Panc1 (cell line): ENCODE data around the gene CLDN11. TPM values are rescaled to one million over a fixed set of nuclear protein-coding genes. Genes with fewer than 3 reads are reported as not detected.

ENCODE experiments used
- ATAC-seq: fragments of 200-7000 bp; cut with Tn5 transposase; 2 replicates; pipeline ENCODE4 v1.9.1; 2020; ENCODE audit warnings: mild to moderate bottlenecking, moderate library complexity
- BruUV-seq: library from RNA; stranded (reverse); fragments of 400-500 nt; replicated peaks from 2 replicates; lab custom pipeline; 2021; lab: Mats Ljungman, UMichigan
- CTCF ChIA-PET: fragments of 300-600 bp; sonication (Branson Sonifier 250); formaldehyde crosslinking; loops from one replicate; lab custom pipeline; 2022; ENCODE audit warnings: antibody characterized with exemption; lab: Charles Lee
- POLR2A ChIA-PET: fragments of 300-600 bp; sonication (Branson Sonifier 250); formaldehyde crosslinking; loops from one replicate; lab custom pipeline; 2022; ENCODE audit warnings: antibody characterized with exemption; lab: Charles Lee
- DNase-seq: peaks from one replicate; pipeline ENCODE4 v3.0.0-alpha.2; 2010; ENCODE audit warnings: low read depth, low spot score
- H3K27ac ChIP-seq: 2 replicates; pipeline ENCODE4 v1.5.1; 2011; ENCODE audit warnings: mild to moderate bottlenecking, low read length, inconsistent platforms
- H3K27me3 ChIP-seq: fragments of 200-500 bp; sonication (Bioruptor generic); 2 replicates; pipeline ENCODE4 v1.6.0; 2014; ENCODE audit warnings: low read length, inconsistent platforms; ENCODE audit not compliant: control insufficient read depth, insufficient read depth
- H3K36me3 ChIP-seq: fragments of 200-500 bp; sonication (Bioruptor generic); 2 replicates; pipeline ENCODE4 v1.5.1; 2014; ENCODE audit warnings: inconsistent platforms, mild to moderate bottlenecking, low read length, moderate library complexity; ENCODE audit not compliant: control insufficient read depth, insufficient read depth
- H3K4me1 ChIP-seq: 2 replicates; pipeline ENCODE4 v1.5.1; 2011; ENCODE audit warnings: inconsistent platforms, mild to moderate bottlenecking, low read length, moderate library complexity; ENCODE audit not compliant: control insufficient read depth, insufficient read depth
- H3K4me3 ChIP-seq, 2 experiments: 2 replicates each; pipeline ENCODE4 v1.5.1; 2011 to 2012; ENCODE audit warnings: low read depth in 2 of 2, low read length in 2 of 2, mild to moderate bottlenecking in 2 of 2, inconsistent platforms in 1 of 2, moderate library complexity in 1 of 2
- H3K9me3 ChIP-seq: fragments of 200-500 bp; sonication (Bioruptor generic); 2 replicates; pipeline ENCODE4 v1.5.1; 2014; ENCODE audit warnings: low read depth, mild to moderate bottlenecking, inconsistent platforms, low read length, moderate library complexity; ENCODE audit not compliant: control insufficient read depth, insufficient read depth
- POLR2AphosphoS5 ChIP-seq: IDR thresholded peaks from 2 replicates; pipeline ENCODE4 v1.6.1; 2012; ENCODE audit warnings: mild to moderate bottlenecking, low read depth, low read length, moderate library complexity
- SIN3A ChIP-seq: IDR thresholded peaks from 2 replicates; pipeline ENCODE4 v1.6.1; 2012; ENCODE audit warnings: low read depth, mild to moderate bottlenecking, low read length, moderate library complexity, borderline replicate concordance; ENCODE audit not compliant: insufficient read depth
- TCF7L2 ChIP-seq: IDR thresholded peaks from 2 replicates; pipeline ENCODE4 v1.6.1; 2011; ENCODE audit warnings: mild to moderate bottlenecking, low read depth, low read length, inconsistent platforms
- in situ Hi-C: cut with HindIII; loops from 2 replicates; pipeline ENCODE4 v1.10.0; 2016; ENCODE audit warnings: low sequenced_read_pairs, low pct_unique_long_range_greater_than_20kb
- intact Hi-C: fragments of 100-400 bp; cut with micrococcal nuclease; formaldehyde crosslinking; loops from one replicate; pipeline ENCODE4 v1.10.0; 2022; ENCODE audit not compliant: unreplicated experiment
- total RNA-seq: library from RNA; stranded (reverse); gene quantifications from one replicate; pipeline ENCODE4 v1.2.1, GENCODE V29; 2021; ENCODE audit not compliant: unreplicated experiment
- TF ChIP-seq, protein P1 (sequence below): fragments of 450-650 bp; IDR thresholded peaks from 2 replicates; pipeline ENCODE4 v1.5.1; 2017; ENCODE audit warnings: mild to moderate bottlenecking
- TF ChIP-seq, protein P2 (sequence below), 2 experiments: IDR thresholded peaks; 2 replicates each; pipeline ENCODE4 v1.6.1; 2011 to 2012; ENCODE audit warnings: low read depth in 2 of 2, control low read depth in 1 of 2, low read length in 1 of 2, mild to moderate bottlenecking in 1 of 2, moderate library complexity in 1 of 2; ENCODE audit not compliant: insufficient read depth in 1 of 2

Gene CLDN11
- total RNA-seq, 1 experiment from 2014 or later = 1.9 TPM

DNA sequence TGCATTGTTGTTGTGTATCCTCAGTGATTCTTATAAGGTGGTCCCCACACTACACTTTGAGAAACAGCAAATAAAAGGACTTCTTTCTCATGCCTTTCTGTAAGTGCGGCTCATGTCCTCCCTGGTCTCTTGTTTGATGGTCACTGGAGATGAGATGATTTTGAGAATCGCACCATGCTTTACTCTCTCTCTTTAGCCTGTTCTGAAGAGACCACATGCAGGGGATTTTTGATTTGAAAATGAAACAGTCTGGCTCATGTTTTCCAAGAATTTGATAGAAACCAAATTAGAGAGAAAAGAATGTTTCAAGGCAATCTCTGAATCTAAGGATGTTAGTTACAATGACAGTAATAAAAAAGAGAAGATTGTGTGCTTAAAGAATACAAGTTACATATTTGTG is 18.0 kb downstream of the CLDN11 start:
- in situ Hi-C loops (no loop called here), intact Hi-C loops (no loop called here)
- H3K27ac ChIP-seq = no peak overlapping the region
- no peak overlapping the region for H3K4me3 ChIP-seq
- DNase-seq = no peak
- H3K9me3 ChIP-seq = no peaks in the 10 kb centered on the region
- no peaks in the 10 kb centered on the region for H3K4me1 ChIP-seq
- TF ChIP-seq POLR2AphosphoS5 (no peak), SIN3A (no peak), TCF7L2 (no peak)
- TF ChIP-seq, protein P1, sequence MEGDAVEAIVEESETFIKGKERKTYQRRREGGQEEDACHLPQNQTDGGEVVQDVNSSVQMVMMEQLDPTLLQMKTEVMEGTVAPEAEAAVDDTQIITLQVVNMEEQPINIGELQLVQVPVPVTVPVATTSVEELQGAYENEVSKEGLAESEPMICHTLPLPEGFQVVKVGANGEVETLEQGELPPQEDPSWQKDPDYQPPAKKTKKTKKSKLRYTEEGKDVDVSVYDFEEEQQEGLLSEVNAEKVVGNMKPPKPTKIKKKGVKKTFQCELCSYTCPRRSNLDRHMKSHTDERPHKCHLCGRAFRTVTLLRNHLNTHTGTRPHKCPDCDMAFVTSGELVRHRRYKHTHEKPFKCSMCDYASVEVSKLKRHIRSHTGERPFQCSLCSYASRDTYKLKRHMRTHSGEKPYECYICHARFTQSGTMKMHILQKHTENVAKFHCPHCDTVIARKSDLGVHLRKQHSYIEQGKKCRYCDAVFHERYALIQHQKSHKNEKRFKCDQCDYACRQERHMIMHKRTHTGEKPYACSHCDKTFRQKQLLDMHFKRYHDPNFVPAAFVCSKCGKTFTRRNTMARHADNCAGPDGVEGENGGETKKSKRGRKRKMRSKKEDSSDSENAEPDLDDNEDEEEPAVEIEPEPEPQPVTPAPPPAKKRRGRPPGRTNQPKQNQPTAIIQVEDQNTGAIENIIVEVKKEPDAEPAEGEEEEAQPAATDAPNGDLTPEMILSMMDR = no peak
- TF ChIP-seq, protein P2, sequence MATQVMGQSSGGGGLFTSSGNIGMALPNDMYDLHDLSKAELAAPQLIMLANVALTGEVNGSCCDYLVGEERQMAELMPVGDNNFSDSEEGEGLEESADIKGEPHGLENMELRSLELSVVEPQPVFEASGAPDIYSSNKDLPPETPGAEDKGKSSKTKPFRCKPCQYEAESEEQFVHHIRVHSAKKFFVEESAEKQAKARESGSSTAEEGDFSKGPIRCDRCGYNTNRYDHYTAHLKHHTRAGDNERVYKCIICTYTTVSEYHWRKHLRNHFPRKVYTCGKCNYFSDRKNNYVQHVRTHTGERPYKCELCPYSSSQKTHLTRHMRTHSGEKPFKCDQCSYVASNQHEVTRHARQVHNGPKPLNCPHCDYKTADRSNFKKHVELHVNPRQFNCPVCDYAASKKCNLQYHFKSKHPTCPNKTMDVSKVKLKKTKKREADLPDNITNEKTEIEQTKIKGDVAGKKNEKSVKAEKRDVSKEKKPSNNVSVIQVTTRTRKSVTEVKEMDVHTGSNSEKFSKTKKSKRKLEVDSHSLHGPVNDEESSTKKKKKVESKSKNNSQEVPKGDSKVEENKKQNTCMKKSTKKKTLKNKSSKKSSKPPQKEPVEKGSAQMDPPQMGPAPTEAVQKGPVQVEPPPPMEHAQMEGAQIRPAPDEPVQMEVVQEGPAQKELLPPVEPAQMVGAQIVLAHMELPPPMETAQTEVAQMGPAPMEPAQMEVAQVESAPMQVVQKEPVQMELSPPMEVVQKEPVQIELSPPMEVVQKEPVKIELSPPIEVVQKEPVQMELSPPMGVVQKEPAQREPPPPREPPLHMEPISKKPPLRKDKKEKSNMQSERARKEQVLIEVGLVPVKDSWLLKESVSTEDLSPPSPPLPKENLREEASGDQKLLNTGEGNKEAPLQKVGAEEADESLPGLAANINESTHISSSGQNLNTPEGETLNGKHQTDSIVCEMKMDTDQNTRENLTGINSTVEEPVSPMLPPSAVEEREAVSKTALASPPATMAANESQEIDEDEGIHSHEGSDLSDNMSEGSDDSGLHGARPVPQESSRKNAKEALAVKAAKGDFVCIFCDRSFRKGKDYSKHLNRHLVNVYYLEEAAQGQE (IDR thresholded peaks at IDR 0.05; ENCODE audit: insufficient read depth in 1 of 2, low read depth in 2 of 2, low read length in 1 of 2) = no peak
- peaks cover 2% of the 10 kb centered on the region; the same call in 1 of the 2 replicates for H3K27me3 ChIP-seq
- no peaks in the 10 kb centered on the region for H3K36me3 ChIP-seq
- POLR2A ChIA-PET = no interaction called here
- ATAC-seq = no peak
- CTCF ChIA-PET = no interaction called here
- no TSS peak for BruUV-seq

DNA sequence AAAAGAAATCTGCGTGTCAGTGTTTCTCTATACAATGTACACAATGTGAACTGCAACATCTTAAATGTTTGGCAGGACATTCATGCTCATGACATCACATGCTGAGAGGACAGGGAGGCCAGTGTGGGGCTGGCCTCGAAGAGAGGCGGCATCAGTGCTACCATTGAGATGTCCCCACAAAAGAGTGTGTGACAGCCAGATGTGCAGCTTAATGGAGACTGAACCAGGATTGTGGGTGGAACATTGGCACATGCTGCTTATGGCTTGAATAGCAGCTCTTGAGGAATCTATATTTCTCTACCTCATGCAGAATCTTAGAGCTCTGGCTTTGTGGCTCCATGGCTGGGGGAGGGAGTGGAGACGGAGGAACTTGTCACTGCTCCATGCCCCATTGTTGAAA is 18.5 kb downstream of the CLDN11 start:
- no peaks in the 10 kb centered on the region for H3K9me3 ChIP-seq
- no TSS peak for BruUV-seq
- no peak overlapping the region for H3K27ac ChIP-seq
- intact Hi-C loops (no loop called here), in situ Hi-C loops (no loop called here)
- H3K27me3 ChIP-seq = peaks cover 2% of the 10 kb centered on the region; the same call in 1 of the 2 replicates
- DNase-seq (no peak), ATAC-seq (no peak)
- TF ChIP-seq SIN3A = no peak
- TF ChIP-seq, protein P1 = no peak
- no peak for TF ChIP-seq POLR2AphosphoS5
- TF ChIP-seq, protein P2 (IDR thresholded peaks at IDR 0.05; ENCODE audit: insufficient read depth in 1 of 2, low read depth in 2 of 2, low read length in 1 of 2) = no peak
- no peak for TF ChIP-seq TCF7L2
- H3K4me1 ChIP-seq = no peaks in the 10 kb centered on the region
- H3K4me3 ChIP-seq = no peak overlapping the region
- no peaks in the 10 kb centered on the region for H3K36me3 ChIP-seq
- POLR2A ChIA-PET = no interaction called here
- CTCF ChIA-PET = no interaction called here
